ENCODE measurements around the gene PCMTD2. TPM values are rescaled to one million over a fixed set of nuclear protein-coding genes. Genes with fewer than 3 reads are reported as not detected.
A peak's percentile ranks its signal among the peaks of the same experiment; 100 is the strongest.

PCMTD2 gene
- total and polyA plus RNA-seq, 2 of the 13 experiments (the other 11 are each of a cell fraction or from before 2014, with no cell fraction given) = 47.0 to 76.9 TPM

- TF ChIP-seq ZNF18 (CRISPR knock-in tag; IDR thresholded peaks at IDR 0.05; ENCODE audit: insufficient replicate concordance) (no peak), ZNF746 (CRISPR knock-in tag; IDR thresholded peaks at IDR 0.05) (no peak), CENPBD1 (CRISPR knock-in tag; IDR thresholded peaks at IDR 0.05; ENCODE audit: borderline replicate concordance, low read depth) (no peak), KLF6 (CRISPR knock-in tag; IDR thresholded peaks at IDR 0.05) (no peak), CHCHD3 (CRISPR knock-in tag; IDR thresholded peaks at IDR 0.05) (0 out of 2 replicates have a peak, but pooled peaks have one; percentile 63), ZNF629 (CRISPR knock-in tag; conservative IDR thresholded peaks at IDR 0.05) (no peak), TRIM24 (CRISPR knock-in tag; IDR thresholded peaks at IDR 0.05) (0 out of 2 replicates have a peak, but pooled peaks have one; percentile 8), NKX3-1 (CRISPR knock-in tag; IDR thresholded peaks at IDR 0.05) (no peak), ZNF75D (CRISPR knock-in tag; IDR thresholded peaks at IDR 0.05; ENCODE audit: borderline replicate concordance) (no peak), MYC (CRISPR knock-in tag; IDR thresholded peaks at IDR 0.05; ENCODE audit: borderline replicate concordance) (no peak), NFE2L2 (IDR thresholded peaks at IDR 0.05; ENCODE audit: low read length) (no peak), SIN3A (IDR thresholded peaks at IDR 0.05; ENCODE audit: borderline replicate concordance, low read depth, low read length) (no peak), ZFY (CRISPR knock-in tag; IDR thresholded peaks at IDR 0.05) (no peak), ZNF572 (CRISPR knock-in tag; IDR thresholded peaks at IDR 0.05) (no peak), CEBPB (IDR thresholded peaks at IDR 0.05; ENCODE audit: borderline replicate concordance, low read depth, low read length) (peak; percentile 33; the same call in 1 of the 2 replicates), ZNF660 (CRISPR knock-in tag; IDR thresholded peaks at IDR 0.05; ENCODE audit: borderline replicate concordance, low read depth) (no peak), GABPA (IDR thresholded peaks at IDR 0.05; ENCODE audit: low read depth, low read length) (no peak), GABPA (CRISPR knock-in tag; IDR thresholded peaks at IDR 0.05; ENCODE audit: low read depth) (no peak), NBN (conservative IDR thresholded peaks at IDR 0.05) (no peak), PRDM4 (CRISPR knock-in tag; IDR thresholded peaks at IDR 0.05; ENCODE audit: borderline replicate concordance) (no peak), ZNF225 (CRISPR knock-in tag; IDR thresholded peaks at IDR 0.05) (no peak), RARA (CRISPR knock-in tag; IDR thresholded peaks at IDR 0.05) (0 out of 2 replicates have a peak, but pooled peaks have one; percentile 14), ZNF574 (CRISPR knock-in tag; IDR thresholded peaks at IDR 0.05) (no peak), ZFYVE20 (CRISPR knock-in tag; IDR thresholded peaks at IDR 0.05; ENCODE audit: borderline replicate concordance, low read depth) (0 out of 2 replicates have a peak, but pooled peaks have one; percentile 36), PAF1 (CRISPR knock-in tag; IDR thresholded peaks at IDR 0.05) (no peak)
Observed at GRCh38 chr20:64232794-64233193, 22.8 kb upstream of the PCMTD2 start (continued).
